OCI-LY1 (cell line): ENCODE measurements around the gene TRIM2.

Source experiments
- CTCF ChIP-seq: fragments of 200-600 bp; sonication (generic), shearing (Covaris generic); IDR thresholded peaks from 2 replicates; pipeline ENCODE4 v1.5.1; 2017; ENCODE audit warnings: mild to moderate bottlenecking, antibody characterized with exemption, low read length, moderate library complexity, mixed read lengths
- EZH2 ChIP-seq: fragments of 200-600 bp; sonication (generic), shearing (Covaris generic); IDR thresholded peaks from 2 replicates; pipeline ENCODE4 v1.8.0; 2017; ENCODE audit warnings: borderline replicate concordance, mixed run types, mild to moderate bottlenecking, antibody characterized with exemption, low read length, moderate library complexity, mixed read lengths

GRCh38 chr4:153258750-153259149, 54.5 kb downstream of the TRIM2 start:
- TF ChIP-seq CTCF (no peak), EZH2 (no peak)
